DND-41 (cell line): ENCODE measurements around the gene RGS1.

ENCODE experiments used
- ATAC-seq: fragments of 200-7000 bp; cut with Tn5 transposase; 3 replicates; pipeline ENCODE4 v1.9.1; 2021; ENCODE audit warnings: low read depth; ENCODE audit not compliant: insufficient read depth
- DNase-seq: peaks from one replicate; pipeline ENCODE4 v3.0.0-alpha.2; 2020
- H2AFZ ChIP-seq: 2 replicates; pipeline ENCODE4 v1.6.0; 2012; ENCODE audit warnings: low read depth, low read length
- H3K27ac ChIP-seq: 2 replicates; pipeline ENCODE4 v1.5.1; 2012; ENCODE audit warnings: low read length, inconsistent platforms
- H3K27me3 ChIP-seq: fragments of 200-600 bp; sonication (generic); 2 replicates; pipeline ENCODE4 v1.6.0; 2012; ENCODE audit warnings: low read length, mild to moderate bottlenecking, inconsistent platforms; ENCODE audit not compliant: insufficient read depth, poor library complexity
- H3K36me3 ChIP-seq: 2 replicates; pipeline ENCODE4 v1.5.1; 2012; ENCODE audit warnings: low read length, inconsistent platforms; ENCODE audit not compliant: insufficient read depth
- H3K4me1 ChIP-seq: 2 replicates; pipeline ENCODE4 v1.5.1; 2012; ENCODE audit warnings: mild to moderate bottlenecking, low read length; ENCODE audit not compliant: insufficient read depth
- H3K4me2 ChIP-seq: 2 replicates; pipeline ENCODE4 v1.6.0; 2012; ENCODE audit warnings: mild to moderate bottlenecking, moderate library complexity, low read length, inconsistent platforms; ENCODE audit not compliant: insufficient read depth
- H3K4me3 ChIP-seq, 2 experiments: fragments of 200-600 bp in 1 of 2; shearing (Covaris generic) in 1 of 2; 2 replicates each; pipeline ENCODE4 v1.5.1; 2012 to 2016; ENCODE audit warnings: inconsistent platforms in 2 of 2, low read length in 2 of 2, mild to moderate bottlenecking in 2 of 2, low read depth in 1 of 2, moderate library complexity in 1 of 2
- H3K79me2 ChIP-seq: 2 replicates; pipeline ENCODE4 v1.6.0; 2012; ENCODE audit warnings: low read length, inconsistent platforms; ENCODE audit not compliant: insufficient read depth
- H3K9ac ChIP-seq: 2 replicates; pipeline ENCODE4 v1.6.0; 2012; ENCODE audit warnings: low read depth, mild to moderate bottlenecking, inconsistent platforms, low read length, moderate library complexity
- H3K9me3 ChIP-seq: 2 replicates; pipeline ENCODE4 v1.5.1; 2012; ENCODE audit warnings: low read length, moderate library complexity, mild to moderate bottlenecking, inconsistent platforms; ENCODE audit not compliant: insufficient read depth, severe bottlenecking
- H4K20me1 ChIP-seq: 2 replicates; pipeline ENCODE4 v1.6.0; 2012; ENCODE audit warnings: low read length; ENCODE audit not compliant: insufficient read depth
- CTCF ChIP-seq: IDR thresholded peaks from 2 replicates; pipeline ENCODE4 v1.5.1; 2012; ENCODE audit warnings: borderline replicate concordance, low read length, moderate library complexity, mild to moderate bottlenecking; ENCODE audit not compliant: poor library complexity, severe bottlenecking; ENCODE audit errors: extremely low read depth
- EZH2 ChIP-seq: IDR thresholded peaks from 3 replicates; pipeline ENCODE4 v1.6.1; 2012; ENCODE audit warnings: borderline replicate concordance, low read depth, mild to moderate bottlenecking, moderate library complexity, low read length, inconsistent platforms; ENCODE audit not compliant: severe bottlenecking

The RGS1 gene

GRCh38 chr1:192564099-192564498 is 11.5 kb upstream of the RGS1 start:
- Histone ChIP-seq H3K4me2 (no peak overlapping the region), H3K27me3 (no peaks in the 10 kb centered on the region), H4K20me1 (no peaks in the 10 kb centered on the region), H3K27ac (no peak overlapping the region), H3K79me2 (no peaks in the 10 kb centered on the region), H3K9me3 (no peaks in the 10 kb centered on the region), H3K4me3 (no peak overlapping the region), H3K4me1 (peaks cover 44% of the 10 kb centered on the region), H3K9ac (no peak overlapping the region), H2AFZ (no peak overlapping the region), H3K36me3 (no peaks in the 10 kb centered on the region)
- DNase-seq (no peak), ATAC-seq (no peak)
- TF ChIP-seq EZH2 (no peak), CTCF (no peak)

DNA sequence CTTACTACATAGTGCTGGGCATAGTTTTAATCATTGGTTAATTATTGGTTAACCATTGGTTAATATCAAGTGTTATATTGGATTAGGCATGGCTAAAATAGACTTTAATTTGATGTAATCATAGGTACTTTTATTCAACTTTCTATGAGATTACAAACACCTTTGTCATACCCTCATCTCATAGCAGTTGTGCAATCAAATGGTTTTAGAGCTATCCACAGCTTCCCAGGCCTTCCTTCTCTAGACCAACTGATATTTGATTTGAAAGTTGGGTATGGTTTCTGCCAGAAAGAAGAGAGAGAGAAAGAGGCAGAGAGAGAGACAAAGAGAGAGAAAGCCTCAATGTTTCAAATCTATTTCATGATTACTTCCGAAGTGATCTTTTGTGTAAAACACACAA is 9.6 kb upstream of the RGS1 start:
- Histone ChIP-seq H3K4me3 (no peak overlapping the region), H3K27me3 (no peaks in the 10 kb centered on the region), H3K79me2 (no peaks in the 10 kb centered on the region), H3K9ac (no peak overlapping the region), H2AFZ (no peak overlapping the region), H3K36me3 (no peaks in the 10 kb centered on the region; the same call in 1 of the 2 replicates), H3K27ac (no peak overlapping the region), H4K20me1 (no peaks in the 10 kb centered on the region), H3K4me1 (peaks cover 41% of the 10 kb centered on the region), H3K4me2 (no peak overlapping the region), H3K9me3 (peaks cover 2% of the 10 kb centered on the region)
- ATAC-seq (no peak), DNase-seq (no peak)
- TF ChIP-seq EZH2 = no peak
- TF ChIP-seq CTCF = no peak

DNA sequence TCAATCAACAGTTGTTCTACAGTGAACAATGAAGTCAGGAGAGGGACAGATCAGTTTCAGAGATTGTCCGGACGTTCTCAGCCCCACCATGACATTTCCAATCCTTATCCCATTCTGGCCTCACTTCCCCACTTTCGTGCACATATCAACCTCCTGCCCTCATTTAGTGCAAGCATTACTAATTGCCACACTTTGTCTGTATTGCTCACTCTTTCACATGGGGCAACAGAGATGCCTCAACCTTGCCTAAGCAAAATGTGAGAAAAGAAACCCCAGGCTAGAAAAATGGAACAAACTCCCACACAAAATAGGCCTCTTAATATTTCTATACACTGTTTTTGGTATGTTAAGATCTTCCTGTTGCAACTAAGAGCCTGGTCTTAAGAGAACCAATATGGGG is 8.9 kb upstream of the RGS1 start:
- Histone ChIP-seq H3K79me2 (no peaks in the 10 kb centered on the region), H3K4me2 (no peak overlapping the region), H3K9me3 (peaks cover 2% of the 10 kb centered on the region), H2AFZ (no peak overlapping the region), H3K4me1 (peaks cover 41% of the 10 kb centered on the region), H3K27ac (no peak overlapping the region), H3K9ac (no peak overlapping the region), H4K20me1 (no peaks in the 10 kb centered on the region), H3K4me3 (no peak overlapping the region), H3K27me3 (no peaks in the 10 kb centered on the region), H3K36me3 (no peaks in the 10 kb centered on the region; the same call in 1 of the 2 replicates)
- TF ChIP-seq CTCF (no peak), EZH2 (no peak)
- no peak for ATAC-seq
- no peak for DNase-seq

- no peak for TF ChIP-seq EZH2
- TF ChIP-seq CTCF = no peak
- Histone ChIP-seq H3K27me3 (no peaks in the 10 kb centered on the region), H3K4me3 (no peak overlapping the region), H3K27ac (no peak overlapping the region), H3K9ac (no peak overlapping the region), H3K4me2 (no peak overlapping the region), H3K9me3 (peaks cover 2% of the 10 kb centered on the region), H3K4me1 (peaks cover 45% of the 10 kb centered on the region), H3K79me2 (no peaks in the 10 kb centered on the region), H4K20me1 (no peaks in the 10 kb centered on the region), H2AFZ (no peak overlapping the region), H3K36me3 (no peaks in the 10 kb centered on the region; the same call in 1 of the 2 replicates)
- DNase-seq (no peak), ATAC-seq (no peak)
Observed at GRCh38 chr1:192568063-192568462, 7.5 kb upstream of the RGS1 start.
